22Rv1 (cell line): ENCODE measurements around the gene CHRNB1.

Source experiments
- CTCF ChIP-seq: fragments of 450-650 bp; IDR thresholded peaks from 2 replicates; pipeline ENCODE4 v1.5.1; 2017; ENCODE audit warnings: mild to moderate bottlenecking
- ZFX ChIP-seq: fragments of 450-650 bp; IDR thresholded peaks from 2 replicates; pipeline ENCODE4 v1.6.1; 2017; ENCODE audit warnings: antibody characterized with exemption, borderline replicate concordance

GRCh38 chr17:7396147-7396546, 48.7 kb upstream of the CHRNB1 start:
- TF ChIP-seq ZFX (no peak), CTCF (no peak)
